ENCODE results near the gene WSCD2.

Gene WSCD2

DNA sequence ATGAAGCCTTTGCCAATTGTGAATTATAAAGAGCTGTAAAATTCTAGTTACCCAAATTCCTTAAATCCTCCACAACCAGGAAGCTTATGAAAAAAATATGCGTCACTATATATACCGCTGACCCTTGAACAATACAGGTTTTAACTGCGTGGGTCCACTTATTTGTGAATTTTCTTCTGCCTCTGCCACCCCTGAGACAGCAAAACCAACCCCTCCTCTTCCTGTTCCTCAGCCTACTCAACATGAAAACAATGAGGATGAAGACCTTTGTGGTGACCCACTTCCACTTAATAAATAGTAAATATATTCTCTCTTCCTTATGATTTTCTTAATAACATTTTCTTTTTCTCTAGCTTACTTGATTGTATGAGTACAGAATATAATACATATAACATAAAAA is 167.9 kb downstream of the WSCD2 start:
- no peaks in the 10 kb centered on the region for H3K36me3 ChIP-seq (replicated peaks; ENCODE audit: insufficient read depth, low read length)
- H3K9ac ChIP-seq (ENCODE audit: low read length), result no peak overlapping the region
- H4K20me1 ChIP-seq (ENCODE audit: insufficient read depth, low read length), result no peaks in the 10 kb centered on the region
- no peaks in the 10 kb centered on the region for H3K9me2 ChIP-seq (replicated peaks; ENCODE audit: insufficient read depth, low read length)
- H3K9me3 ChIP-seq (replicated peaks; ENCODE audit: insufficient read depth, low read length), result no peaks in the 10 kb centered on the region
- H3F3A ChIP-seq (ENCODE audit: insufficient read depth, low read length), result no peaks in the 10 kb centered on the region
- H3K79me2 ChIP-seq (ENCODE audit: low read length), result no peaks in the 10 kb centered on the region
- H3K4me2 ChIP-seq (ENCODE audit: low read depth, low read length), result no peak overlapping the region
- H3K27me3 ChIP-seq (replicated peaks; ENCODE audit: insufficient read depth, low read length), result no peaks in the 10 kb centered on the region
- TF ChIP-seq EZH2phosphoT487 (IDR thresholded peaks at IDR 0.05; ENCODE audit: low read length) (no peak), EZH2 (optimal IDR thresholded peaks at IDR 0.05; ENCODE audit: low read depth, low read length) (no peak)
- TF ChIP-seq, protein P1, sequence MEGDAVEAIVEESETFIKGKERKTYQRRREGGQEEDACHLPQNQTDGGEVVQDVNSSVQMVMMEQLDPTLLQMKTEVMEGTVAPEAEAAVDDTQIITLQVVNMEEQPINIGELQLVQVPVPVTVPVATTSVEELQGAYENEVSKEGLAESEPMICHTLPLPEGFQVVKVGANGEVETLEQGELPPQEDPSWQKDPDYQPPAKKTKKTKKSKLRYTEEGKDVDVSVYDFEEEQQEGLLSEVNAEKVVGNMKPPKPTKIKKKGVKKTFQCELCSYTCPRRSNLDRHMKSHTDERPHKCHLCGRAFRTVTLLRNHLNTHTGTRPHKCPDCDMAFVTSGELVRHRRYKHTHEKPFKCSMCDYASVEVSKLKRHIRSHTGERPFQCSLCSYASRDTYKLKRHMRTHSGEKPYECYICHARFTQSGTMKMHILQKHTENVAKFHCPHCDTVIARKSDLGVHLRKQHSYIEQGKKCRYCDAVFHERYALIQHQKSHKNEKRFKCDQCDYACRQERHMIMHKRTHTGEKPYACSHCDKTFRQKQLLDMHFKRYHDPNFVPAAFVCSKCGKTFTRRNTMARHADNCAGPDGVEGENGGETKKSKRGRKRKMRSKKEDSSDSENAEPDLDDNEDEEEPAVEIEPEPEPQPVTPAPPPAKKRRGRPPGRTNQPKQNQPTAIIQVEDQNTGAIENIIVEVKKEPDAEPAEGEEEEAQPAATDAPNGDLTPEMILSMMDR (IDR thresholded peaks at IDR 0.05; ENCODE audit: low read length), result no peak
- H2AFZ ChIP-seq (ENCODE audit: low read length), result no peak overlapping the region
- H3K27ac ChIP-seq (ENCODE audit: low read length), result no peak overlapping the region
- DNase-seq, result no peak
- H3K4me1 ChIP-seq (ENCODE audit: low read length), result no peaks in the 10 kb centered on the region
- no peak overlapping the region for H3K4me3 ChIP-seq (ENCODE audit: low read length)

DNA sequence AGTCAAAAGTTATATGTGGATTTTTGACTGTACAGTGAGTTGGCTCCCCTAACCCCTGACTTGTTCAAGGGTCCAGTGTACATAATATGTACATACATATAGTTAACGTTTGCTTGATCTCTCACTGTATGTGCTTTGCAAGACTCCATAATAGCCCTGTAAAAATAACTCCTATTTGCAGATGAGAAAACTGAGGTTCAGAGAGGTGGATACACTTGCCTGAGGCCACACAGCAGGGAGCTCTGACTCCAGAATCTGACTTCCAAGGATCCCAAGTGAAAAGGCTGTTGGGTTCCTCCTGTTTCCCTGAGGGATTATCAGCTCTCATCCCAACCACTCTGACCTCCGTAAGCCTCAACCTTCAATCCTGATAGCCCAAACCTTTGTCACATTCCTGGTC is 168.3 kb downstream of the WSCD2 start:
- no peak overlapping the region for H2AFZ ChIP-seq (ENCODE audit: low read length)
- H3K27ac ChIP-seq (ENCODE audit: low read length), result no peak overlapping the region
- no peaks in the 10 kb centered on the region for H3K36me3 ChIP-seq (replicated peaks; ENCODE audit: insufficient read depth, low read length)
- no peaks in the 10 kb centered on the region for H3K79me2 ChIP-seq (ENCODE audit: low read length)
- no peak overlapping the region for H3K4me3 ChIP-seq (ENCODE audit: low read length)
- no peak for DNase-seq
- no peaks in the 10 kb centered on the region for H3K27me3 ChIP-seq (replicated peaks; ENCODE audit: insufficient read depth, low read length)
- H3K9ac ChIP-seq (ENCODE audit: low read length), result no peak overlapping the region
- no peaks in the 10 kb centered on the region for H3K9me3 ChIP-seq (replicated peaks; ENCODE audit: insufficient read depth, low read length)
- H3F3A ChIP-seq (ENCODE audit: insufficient read depth, low read length), result no peaks in the 10 kb centered on the region
- no peak for TF ChIP-seq EZH2phosphoT487 (IDR thresholded peaks at IDR 0.05; ENCODE audit: low read length)
- TF ChIP-seq, protein P1 (IDR thresholded peaks at IDR 0.05; ENCODE audit: low read length), result no peak
- TF ChIP-seq EZH2 (optimal IDR thresholded peaks at IDR 0.05; ENCODE audit: low read depth, low read length), result no peak
- H3K4me1 ChIP-seq (ENCODE audit: low read length), result no peaks in the 10 kb centered on the region
- no peaks in the 10 kb centered on the region for H3K9me2 ChIP-seq (replicated peaks; ENCODE audit: insufficient read depth, low read length)
- H3K4me2 ChIP-seq (ENCODE audit: low read depth, low read length), result no peak overlapping the region
- no peaks in the 10 kb centered on the region for H4K20me1 ChIP-seq (ENCODE audit: insufficient read depth, low read length)

DNA sequence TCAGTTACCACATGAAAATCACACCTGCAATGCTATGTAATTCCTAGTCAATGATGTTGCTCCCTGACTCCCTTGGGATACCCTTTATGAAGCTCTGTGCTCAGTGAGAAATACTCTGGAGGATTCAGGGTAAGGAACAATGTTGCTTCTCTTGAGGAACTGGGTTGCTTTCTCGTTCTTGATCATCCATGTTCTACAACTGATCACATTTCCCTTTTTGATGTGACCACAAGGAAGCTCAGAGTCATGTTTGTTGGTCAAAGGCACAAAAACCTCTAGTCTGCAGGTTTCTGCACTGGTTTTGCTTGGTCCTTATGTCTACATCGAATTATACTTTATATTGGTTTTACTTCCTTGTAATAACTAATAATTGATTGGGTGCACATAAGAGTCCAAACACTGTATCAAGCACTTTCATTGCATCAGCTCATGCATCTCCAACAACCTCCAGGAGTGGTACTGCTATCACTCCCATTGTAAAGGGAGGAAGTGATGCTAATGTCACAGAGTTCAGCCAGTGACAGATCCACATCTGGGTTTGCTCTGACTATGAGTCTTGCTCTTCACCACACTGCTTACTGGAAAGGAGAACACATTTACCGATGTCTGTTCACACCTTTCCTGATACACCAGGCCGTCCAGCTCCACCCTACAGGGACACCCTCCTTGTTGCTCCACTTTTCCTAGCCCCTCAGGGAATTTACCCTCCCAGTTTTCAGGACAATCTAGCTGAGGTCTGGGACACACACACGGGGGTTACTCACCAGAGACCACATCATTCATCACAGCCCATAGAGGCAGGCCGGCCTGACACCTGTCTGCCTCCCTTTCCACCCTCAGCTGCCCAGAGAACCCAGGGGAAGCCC is 169.0 kb downstream of the WSCD2 start:
- no peaks in the 10 kb centered on the region for H3K27me3 ChIP-seq (replicated peaks; ENCODE audit: insufficient read depth, low read length)

More for the DNA sequence above, 169.0 kb downstream of the WSCD2 start:
- H3F3A ChIP-seq (ENCODE audit: insufficient read depth, low read length), result no peaks in the 10 kb centered on the region
- H3K36me3 ChIP-seq (replicated peaks; ENCODE audit: insufficient read depth, low read length), result no peaks in the 10 kb centered on the region
- no peaks in the 10 kb centered on the region for H3K9me3 ChIP-seq (replicated peaks; ENCODE audit: insufficient read depth, low read length)
- H4K20me1 ChIP-seq (ENCODE audit: insufficient read depth, low read length), result no peaks in the 10 kb centered on the region
- no peaks in the 10 kb centered on the region for H3K79me2 ChIP-seq (ENCODE audit: low read length)
- TF ChIP-seq EZH2phosphoT487 (IDR thresholded peaks at IDR 0.05; ENCODE audit: low read length) (no peak), EZH2 (optimal IDR thresholded peaks at IDR 0.05; ENCODE audit: low read depth, low read length) (no peak)
- TF ChIP-seq, protein P1 (IDR thresholded peaks at IDR 0.05; ENCODE audit: low read length), result no peak
- H3K9me2 ChIP-seq (replicated peaks; ENCODE audit: insufficient read depth, low read length), result no peaks in the 10 kb centered on the region
- no peak for DNase-seq
- H3K4me2 ChIP-seq (ENCODE audit: low read depth, low read length), result no peak overlapping the region
- no peak overlapping the region for H3K9ac ChIP-seq (ENCODE audit: low read length)
- no peak overlapping the region for H2AFZ ChIP-seq (ENCODE audit: low read length)
- H3K27ac ChIP-seq (ENCODE audit: low read length), result no peak overlapping the region
- H3K4me1 ChIP-seq (ENCODE audit: low read length), result no peaks in the 10 kb centered on the region
- H3K4me3 ChIP-seq (ENCODE audit: low read length), result no peak overlapping the region
